Glutamatergic neuron (in vitro differentiated cells): ENCODE measurements around the gene HLA-F. TPM values are rescaled to one million over a fixed set of nuclear protein-coding genes. Genes with fewer than 3 reads are reported as not detected.

Source experiments
- DNase-seq: peaks from one replicate; pipeline ENCODE4 v3.0.0; 2022
- H3K27ac Mint-ChIP-seq: one replicate; pipeline ENCODE4 v1.8.0; 2020; ENCODE audit warnings: mild to moderate bottlenecking, mixed read lengths, inconsistent platforms; ENCODE audit not compliant: unreplicated experiment
- H3K27me3 Mint-ChIP-seq: one replicate; pipeline ENCODE4 v1.8.0; 2020; ENCODE audit warnings: mild to moderate bottlenecking, moderate library complexity, mixed read lengths, inconsistent platforms; ENCODE audit not compliant: unreplicated experiment
- H3K36me3 Mint-ChIP-seq: one replicate; pipeline ENCODE4 v1.8.0; 2020; ENCODE audit warnings: mild to moderate bottlenecking, mixed read lengths, inconsistent platforms; ENCODE audit not compliant: unreplicated experiment
- H3K4me1 Mint-ChIP-seq: one replicate; pipeline ENCODE4 v1.8.0; 2020; ENCODE audit warnings: mild to moderate bottlenecking, low read depth, mixed read lengths, inconsistent platforms; ENCODE audit not compliant: unreplicated experiment
- H3K4me3 Mint-ChIP-seq: one replicate; pipeline ENCODE4 v1.8.0; 2020; ENCODE audit warnings: mild to moderate bottlenecking, mixed read lengths, inconsistent platforms; ENCODE audit not compliant: unreplicated experiment
- H3K9me3 Mint-ChIP-seq: one replicate; pipeline ENCODE4 v1.8.0; 2020; ENCODE audit warnings: mild to moderate bottlenecking, moderate library complexity, mixed read lengths, inconsistent platforms; ENCODE audit not compliant: unreplicated experiment
- CTCF ChIP-seq: fragments of 200-600 bp; sonication (generic); IDR thresholded peaks from one replicate; pipeline ENCODE4 v1.5.0; 2021; ENCODE audit not compliant: partially characterized antibody, unreplicated experiment
- total RNA-seq: library from RNA; stranded (reverse); fragmentation: NEBNext Ultra II Directional; extraction: Animal tissue kit (Norgen Biotek cat#: 25700); gene quantifications from one replicate; pipeline ENCODE4 v1.2.1, GENCODE V29; 2021; ENCODE audit not compliant: unreplicated experiment

The HLA-F gene
- total RNA-seq, 1 donor from 2014 or later = 1.9 TPM

GRCh38 chr6:29759457-29759856 is 36.2 kb downstream of the HLA-F start:
- Mint-ChIP-seq H3K4me3 (no peak overlapping the region), H3K27me3 (peaks cover 11% of the 10 kb centered on the region), H3K4me1 (peaks cover 12% of the 10 kb centered on the region), H3K27ac (no peak overlapping the region), H3K36me3 (no peaks in the 10 kb centered on the region), H3K9me3 (peaks cover 2% of the 10 kb centered on the region)
- DNase-seq = no peak
- TF ChIP-seq CTCF = no peak

GRCh38 chr6:29760328-29760727 is 37.1 kb downstream of the HLA-F start:
- H3K36me3 Mint-ChIP-seq = no peaks in the 10 kb centered on the region
- H3K27me3 Mint-ChIP-seq = peaks cover 10% of the 10 kb centered on the region
- peaks cover 2% of the 10 kb centered on the region for H3K9me3 Mint-ChIP-seq
- DNase-seq = no peak
- no peak overlapping the region for H3K27ac Mint-ChIP-seq
- no peak for TF ChIP-seq CTCF
- H3K4me1 Mint-ChIP-seq = peaks cover 12% of the 10 kb centered on the region
- no peak overlapping the region for H3K4me3 Mint-ChIP-seq

- Mint-ChIP-seq H3K27me3 (peaks cover 11% of the 10 kb centered on the region), H3K27ac (no peak overlapping the region), H3K36me3 (no peaks in the 10 kb centered on the region), H3K4me1 (peaks cover 10% of the 10 kb centered on the region), H3K9me3 (no peaks in the 10 kb centered on the region), H3K4me3 (no peak overlapping the region)
- DNase-seq = no peak
- TF ChIP-seq CTCF = no peak
These were observed 38.8 kb downstream of the HLA-F start for GRCh38 chr6:29762051-29762450.

- TF ChIP-seq CTCF = no peak
- Mint-ChIP-seq H3K36me3 (no peaks in the 10 kb centered on the region), H3K4me3 (no peak overlapping the region), H3K27me3 (peaks cover 11% of the 10 kb centered on the region), H3K4me1 (peaks cover 3% of the 10 kb centered on the region), H3K9me3 (peaks cover 3% of the 10 kb centered on the region), H3K27ac (no peak overlapping the region)
- DNase-seq = no peak
These were observed 39.6 kb downstream of the HLA-F start for GRCh38 chr6:29762781-29763214.

- H3K27me3 Mint-ChIP-seq = peaks cover 13% of the 10 kb centered on the region
- H3K4me3 Mint-ChIP-seq = peak overlapping the region; percentile 6
- peaks cover 3% of the 10 kb centered on the region for H3K9me3 Mint-ChIP-seq
- peaks cover 2% of the 10 kb centered on the region for H3K4me1 Mint-ChIP-seq
- TF ChIP-seq CTCF = no peak
- H3K36me3 Mint-ChIP-seq = no peaks in the 10 kb centered on the region
- no peak overlapping the region for H3K27ac Mint-ChIP-seq
- DNase-seq = no peak
These were observed 40.5 kb downstream of the HLA-F start for GRCh38 chr6:29763491-29764289.
